HG03575 (cell line): ENCODE results near the gene TTC7B.

Experiments used
- ATAC-seq: cut with Tn5 transposase; IDR thresholded peaks from one replicate; pipeline ENCODE4 v1.9.1; 2021; ENCODE audit not compliant: unreplicated experiment, insufficient number of reproducible peaks, low FRiP score; ENCODE audit errors: extremely low read depth

The TTC7B gene

GRCh38 chr14:90808759-90809529 lies 7.3 kb downstream of the TTC7B start:
- ATAC-seq, result no peak

GRCh38 chr14:90807060-90807459 lies 9.2 kb downstream of the TTC7B start:
- ATAC-seq, result no peak

- ATAC-seq, result no peak
Observed at GRCh38 chr14:90805662-90806540, 10.3 kb downstream of the TTC7B start.

- ATAC-seq, result no peak
Observed at GRCh38 chr14:90805084-90805391, 11.2 kb downstream of the TTC7B start.

GRCh38 chr14:90804292-90805083 lies 11.7 kb downstream of the TTC7B start:
- no peak for ATAC-seq

GRCh38 chr14:90803249-90803648 lies 13.0 kb downstream of the TTC7B start:
- ATAC-seq, result no peak

- no peak for ATAC-seq
Observed at GRCh38 chr14:90799420-90799819, 16.8 kb downstream of the TTC7B start.

- no peak for ATAC-seq
Observed at GRCh38 chr14:90797919-90798318, 18.3 kb downstream of the TTC7B start.

GRCh38 chr14:90797451-90797850 lies 18.8 kb downstream of the TTC7B start:
- ATAC-seq, result no peak

- ATAC-seq, result no peak
Observed at GRCh38 chr14:90796329-90796728, 19.9 kb downstream of the TTC7B start.

GRCh38 chr14:90795744-90796143 lies 20.5 kb downstream of the TTC7B start:
- ATAC-seq, result no peak

GRCh38 chr14:90791486-90791885 lies 24.7 kb downstream of the TTC7B start:
- no peak for ATAC-seq

GRCh38 chr14:90788031-90788430 lies 28.2 kb downstream of the TTC7B start:
- no peak for ATAC-seq

GRCh38 chr14:90785876-90786450 lies 30.3 kb downstream of the TTC7B start:
- no peak for ATAC-seq

GRCh38 chr14:90785471-90785870 lies 30.8 kb downstream of the TTC7B start:
- ATAC-seq, result no peak

- ATAC-seq, result no peak
Observed at GRCh38 chr14:90784621-90785270, 31.5 kb downstream of the TTC7B start.

- no peak for ATAC-seq
Observed at GRCh38 chr14:90783344-90783743, 32.9 kb downstream of the TTC7B start.

- no peak for ATAC-seq
Observed at GRCh38 chr14:90782892-90783291, 33.3 kb downstream of the TTC7B start.

- ATAC-seq, result no peak
Observed at GRCh38 chr14:90781876-90782275, 34.4 kb downstream of the TTC7B start.
